ENCODE measurements around the gene KCNMA1.

The KCNMA1 gene

DNA sequence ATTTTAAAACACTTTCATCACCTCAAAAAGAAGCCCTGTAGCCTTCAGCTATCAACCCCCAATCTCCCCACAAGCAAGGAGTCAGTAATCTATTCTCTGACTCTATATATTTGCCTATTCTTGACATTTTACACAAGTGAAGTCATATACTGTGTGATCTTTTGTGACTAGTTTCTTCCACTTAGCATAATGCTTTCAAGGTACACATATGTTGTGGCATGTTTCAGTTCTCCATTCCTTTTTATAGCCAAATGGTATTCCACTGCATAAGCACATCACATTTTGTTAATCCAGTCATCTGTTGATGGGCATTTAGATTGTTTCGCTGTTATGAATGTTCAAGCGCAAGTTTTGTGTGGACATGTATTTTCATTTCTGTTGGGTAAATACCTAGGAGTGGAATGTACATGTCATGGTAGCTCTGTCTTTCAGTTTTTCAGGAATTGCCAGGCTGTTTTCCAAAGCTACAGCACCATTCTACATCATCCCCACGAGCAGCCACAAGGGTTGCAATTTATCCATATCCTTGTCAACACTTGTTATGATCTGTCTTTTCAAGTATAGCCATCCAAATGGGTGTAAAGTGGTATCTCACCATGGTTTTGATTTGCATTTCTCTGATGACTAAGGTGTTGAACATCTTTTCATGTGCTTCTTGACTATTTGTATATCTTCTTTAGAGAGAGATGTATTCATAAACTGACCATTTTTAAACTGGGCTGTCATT lies 405.6 kb downstream of the KCNMA1 start:
- Histone ChIP-seq H3K4me1 (no peaks in the 10 kb centered on the region), H3K36me3 (no peaks in the 10 kb centered on the region), H3K4me3 (no peak overlapping the region), H3K27ac (no peak overlapping the region), H3K9ac (no peak overlapping the region), H4K20me1 (peaks cover 0 to 60% (median 0%) of the 10 kb centered on the region in 11 experiments; a peak in 1 of 22 replicates), H3K4me2 (no peak overlapping the region), H3K27me3 (no peaks in the 10 kb centered on the region), H3K9me3 (replicated peaks in 1 of 11) (no peaks in the 10 kb centered on the region)
- no peak for TF ChIP-seq Cebpa-rat (IDR thresholded peaks at IDR 0.05)

DNA sequence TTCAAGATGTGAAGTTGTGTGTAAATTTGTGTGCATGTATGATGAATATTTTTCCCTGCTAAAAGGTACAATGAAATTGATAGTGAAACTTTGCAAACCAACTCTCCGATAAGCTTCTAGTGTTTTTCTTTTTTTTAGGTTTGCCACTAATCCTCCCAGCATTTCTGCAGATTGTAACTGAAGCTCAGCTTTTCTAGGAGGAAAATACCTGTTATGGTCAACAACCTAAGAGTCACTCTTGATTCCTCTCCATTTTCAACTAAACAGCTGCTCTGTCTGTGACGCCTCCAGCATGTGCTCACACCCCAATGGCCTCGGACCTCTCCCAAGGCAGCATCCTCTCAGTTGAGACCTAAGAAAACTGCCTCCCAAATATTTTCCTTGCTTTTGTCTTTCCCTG lies 406.2 kb downstream of the KCNMA1 start:
- no peak overlapping the region for H3K4me2 ChIP-seq
- H3K4me1 ChIP-seq: 0 out of 20 replicates have a peak, but pooled peaks cover 0 to under 1% (median 0%) of the 10 kb centered on the region in 10 experiments
- H3K36me3 ChIP-seq: no peaks in the 10 kb centered on the region
- H3K27ac ChIP-seq: no peak overlapping the region
- H3K4me3 ChIP-seq: no peak overlapping the region
- H3K9me3 ChIP-seq (replicated peaks in 1 of 11): no peaks in the 10 kb centered on the region
- H4K20me1 ChIP-seq: peaks cover 0 to 61% (median 0%) of the 10 kb centered on the region in 11 experiments; a peak in 1 of 22 replicates
- H3K27me3 ChIP-seq: no peaks in the 10 kb centered on the region
- TF ChIP-seq Cebpa-rat (IDR thresholded peaks at IDR 0.05): no peak
- no peak overlapping the region for H3K9ac ChIP-seq

DNA sequence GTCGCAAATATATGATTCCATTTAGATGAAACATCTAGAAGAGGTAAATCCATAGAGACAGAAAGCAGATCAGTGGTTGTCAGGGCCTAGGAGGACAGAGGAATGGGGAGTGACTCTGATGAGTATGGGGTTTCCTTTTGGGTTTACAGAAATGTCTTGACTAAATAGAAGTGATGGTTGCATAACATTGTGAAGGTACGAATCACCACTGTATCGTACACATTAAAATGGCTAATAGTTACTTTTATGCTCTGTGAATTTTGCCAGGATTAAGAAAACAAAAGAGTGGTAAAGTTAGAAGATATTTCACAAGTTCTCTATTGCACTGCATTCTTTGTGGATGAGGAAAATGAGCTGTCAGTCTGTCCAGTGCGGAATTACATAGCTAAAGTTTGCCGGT lies 407.4 kb downstream of the KCNMA1 start:
- Histone ChIP-seq H3K36me3 (no peaks in the 10 kb centered on the region), H3K4me3 (no peak overlapping the region), H4K20me1 (peaks cover 0 to 61% (median 0%) of the 10 kb centered on the region in 11 experiments; a peak in 2 of 22 replicates), H3K9ac (no peak overlapping the region), H3K27me3 (no peaks in the 10 kb centered on the region), H3K4me1 (peaks cover 5 to 13% (median 8%) of the 10 kb centered on the region in 10 experiments; a peak in 17 of 20 replicates), H3K9me3 (replicated peaks in 1 of 11) (no peaks in the 10 kb centered on the region), H3K4me2 (no peak overlapping the region), H3K27ac (no peak overlapping the region)
- no peak for TF ChIP-seq Cebpa-rat (IDR thresholded peaks at IDR 0.05)

DNA sequence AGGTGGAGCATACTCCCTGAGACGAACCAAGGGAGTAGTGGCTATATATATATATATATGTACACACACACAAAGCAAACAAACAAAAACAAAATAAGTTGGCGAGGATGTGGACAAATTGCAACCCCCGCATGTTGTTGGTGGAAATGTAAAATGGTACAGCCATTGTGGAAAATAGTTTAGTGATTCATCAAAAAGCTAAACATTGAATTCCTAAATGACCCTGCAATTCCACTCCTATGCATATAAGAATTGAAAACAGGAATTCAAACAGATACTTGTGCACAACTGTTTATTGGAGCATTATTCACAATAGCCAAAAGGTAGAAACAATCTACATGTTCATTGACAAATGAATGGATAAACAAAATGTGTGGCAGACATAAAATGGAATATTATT lies 407.9 kb downstream of the KCNMA1 start:
- Histone ChIP-seq H3K4me2 (no peak overlapping the region), H4K20me1 (peaks cover 0 to 61% (median 0%) of the 10 kb centered on the region in 11 experiments; a peak in 2 of 22 replicates), H3K27me3 (no peaks in the 10 kb centered on the region), H3K9me3 (replicated peaks in 1 of 11) (no peaks in the 10 kb centered on the region), H3K4me1 (peaks cover 5 to 16% (median 11%) of the 10 kb centered on the region in 10 experiments; a peak in 17 of 20 replicates), H3K36me3 (no peaks in the 10 kb centered on the region), H3K4me3 (no peak overlapping the region), H3K9ac (no peak overlapping the region), H3K27ac (no peak overlapping the region)
- no peak for TF ChIP-seq Cebpa-rat (IDR thresholded peaks at IDR 0.05)

DNA sequence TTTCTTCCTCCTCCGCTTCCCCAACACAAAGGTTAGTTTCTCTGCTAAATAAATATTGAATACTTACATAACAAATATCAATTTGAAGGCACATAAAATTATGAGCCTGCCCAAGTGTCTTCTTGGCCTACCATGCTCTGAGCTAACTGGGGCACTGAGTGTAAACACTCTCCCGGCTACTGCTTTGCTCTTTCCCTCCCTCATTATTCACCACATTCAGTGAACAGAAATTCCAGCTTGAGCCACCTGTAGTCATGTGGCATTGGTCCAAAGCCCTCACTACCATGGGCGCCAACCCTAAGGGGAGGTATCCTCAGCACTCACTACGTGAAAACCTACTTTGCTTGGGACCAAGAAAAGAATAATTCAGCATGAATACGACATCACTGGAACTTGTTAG lies 409.0 kb downstream of the KCNMA1 start:
- H3K27ac ChIP-seq: no peak overlapping the region
- H3K4me2 ChIP-seq: no peak overlapping the region
- H3K9me3 ChIP-seq (replicated peaks in 1 of 11): no peaks in the 10 kb centered on the region
- TF ChIP-seq Cebpa-rat (IDR thresholded peaks at IDR 0.05): no peak
- H3K4me1 ChIP-seq: peaks cover 5 to 16% (median 11%) of the 10 kb centered on the region in 10 experiments; a peak in 18 of 20 replicates
- no peak overlapping the region for H3K4me3 ChIP-seq
- no peaks in the 10 kb centered on the region for H3K27me3 ChIP-seq
- H3K9ac ChIP-seq: no peak overlapping the region
- peaks cover 0 to 64% (median 0%) of the 10 kb centered on the region in 11 experiments; a peak in 2 of 22 replicates for H4K20me1 ChIP-seq
- no peaks in the 10 kb centered on the region for H3K36me3 ChIP-seq

DNA sequence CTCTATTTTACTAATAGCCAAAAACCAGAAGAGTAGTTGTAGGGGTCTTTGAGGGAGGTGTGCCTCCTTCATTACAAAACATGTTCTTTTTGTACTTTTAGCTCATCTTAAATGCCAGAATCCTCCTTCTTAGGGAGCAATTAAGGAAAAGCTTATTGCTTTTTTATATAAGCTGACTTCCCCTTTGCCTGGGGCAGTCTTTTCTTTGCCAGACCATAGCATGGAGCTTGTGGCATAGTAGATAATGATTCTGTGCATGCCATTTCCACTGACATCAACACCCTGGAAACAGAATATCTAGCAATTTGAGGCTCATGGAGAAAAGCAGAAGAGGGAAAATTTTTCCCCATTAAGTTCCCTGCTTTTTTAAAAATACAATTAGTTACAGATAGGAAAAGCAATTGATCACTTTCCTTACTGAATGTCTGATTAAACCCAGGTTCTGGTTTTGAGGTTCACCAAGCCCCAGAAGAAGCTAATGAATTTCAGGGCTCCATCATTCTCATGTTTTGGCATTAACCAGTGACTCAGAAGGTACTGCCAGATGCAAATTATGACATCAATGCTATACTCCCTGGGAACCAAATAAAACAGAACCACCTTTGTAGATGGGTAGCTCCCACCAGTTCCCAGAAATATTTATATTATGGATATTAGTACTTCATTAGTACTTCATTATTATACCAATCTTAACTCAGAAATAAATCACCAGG lies 410.6 kb downstream of the KCNMA1 start:
- Histone ChIP-seq H3K27ac (no peak overlapping the region), H3K9me3 (replicated peaks in 1 of 11) (no peaks in the 10 kb centered on the region), H3K4me1 (peaks cover 5 to 16% (median 12%) of the 10 kb centered on the region in 10 experiments; a peak in 18 of 20 replicates), H3K36me3 (no peaks in the 10 kb centered on the region), H3K4me3 (no peak overlapping the region), H3K27me3 (no peaks in the 10 kb centered on the region), H4K20me1 (peaks cover 0 to 71% (median 0%) of the 10 kb centered on the region in 11 experiments; a peak in 2 of 22 replicates), H3K4me2 (no peak overlapping the region), H3K9ac (no peak overlapping the region)
- no peak for TF ChIP-seq Cebpa-rat (IDR thresholded peaks at IDR 0.05)

DNA sequence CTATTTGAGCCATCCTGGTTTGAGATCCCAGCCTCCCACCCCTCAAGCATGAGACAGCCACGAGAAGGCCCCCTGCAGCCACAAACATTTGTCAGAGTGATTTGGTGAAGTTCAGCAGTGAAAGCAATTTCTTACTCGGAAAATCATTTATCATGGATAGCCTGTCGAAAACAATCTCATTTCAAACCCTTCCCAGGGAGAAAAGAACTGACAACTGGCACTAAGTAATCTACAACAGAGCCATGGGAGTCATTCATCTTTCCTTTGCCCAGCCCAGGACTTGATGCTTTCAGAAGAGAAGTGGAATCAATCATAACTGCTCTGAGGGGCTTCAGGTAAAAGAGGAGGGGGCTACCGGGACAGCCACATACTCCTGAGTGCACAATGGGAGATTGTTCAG lies 411.2 kb downstream of the KCNMA1 start:
- TF ChIP-seq Cebpa-rat (IDR thresholded peaks at IDR 0.05): no peak
- Histone ChIP-seq H3K4me1 (peaks cover 5 to 16% (median 12%) of the 10 kb centered on the region in 10 experiments; a peak in 18 of 20 replicates), H3K36me3 (no peaks in the 10 kb centered on the region), H4K20me1 (peaks cover 0 to 75% (median 0%) of the 10 kb centered on the region in 11 experiments; a peak in 2 of 22 replicates), H3K27ac (no peak overlapping the region), H3K4me2 (peak overlapping the region in 3 of 11 experiments; percentile 49 to 56 (median 49); a peak in 2 of 22 replicates), H3K9me3 (replicated peaks in 1 of 11) (no peaks in the 10 kb centered on the region), H3K4me3 (no peak overlapping the region), H3K9ac (no peak overlapping the region), H3K27me3 (no peaks in the 10 kb centered on the region)

DNA sequence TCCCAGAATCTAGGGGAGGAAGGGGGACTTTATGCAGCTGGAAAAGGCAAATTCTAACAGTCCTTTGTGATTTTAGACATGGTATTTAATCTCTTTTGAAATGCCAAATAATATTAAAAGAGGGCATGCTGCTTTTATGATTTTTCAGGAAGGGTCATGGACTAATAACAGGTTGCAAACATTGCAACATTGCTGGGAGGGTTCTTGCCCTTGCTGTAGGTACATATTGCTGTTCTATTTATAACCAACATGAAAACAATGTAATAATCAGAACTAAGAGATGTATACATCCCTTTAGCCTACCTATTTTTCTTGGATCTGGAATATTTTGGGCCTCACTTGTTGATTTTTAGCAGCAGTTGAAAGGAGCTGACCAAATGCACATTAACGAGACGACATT lies 411.6 kb downstream of the KCNMA1 start:
- Histone ChIP-seq H3K4me1 (peaks cover 5 to 16% (median 12%) of the 10 kb centered on the region in 10 experiments; a peak in 18 of 20 replicates), H3K36me3 (no peaks in the 10 kb centered on the region), H3K27ac (no peak overlapping the region), H3K9me3 (replicated peaks in 1 of 11) (no peaks in the 10 kb centered on the region), H3K9ac (no peak overlapping the region), H3K4me2 (peak overlapping the region in 10 of 11 experiments; percentile 17 to 69 (median 51); a peak in 16 of 22 replicates), H3K4me3 (no peak overlapping the region), H3K27me3 (no peaks in the 10 kb centered on the region), H4K20me1 (peaks cover 0 to 80% (median 0%) of the 10 kb centered on the region in 11 experiments; a peak in 2 of 22 replicates)
- TF ChIP-seq Cebpa-rat (IDR thresholded peaks at IDR 0.05): no peak

Data from BLaER1 treated with 17β-estradiol and CSF1 and Interleukin-3, amounts not matched to agents 10 nM and 100 nM (cell line).